ENCODE measurements around the gene CEMIP. TPM values are rescaled to one million over a fixed set of nuclear protein-coding genes. Genes with fewer than 3 reads are reported as not detected.

The CEMIP gene
- total RNA-seq, 4 donors from 2014 or later, result 0.27 to 0.32 TPM; not detected in 2

DNA sequence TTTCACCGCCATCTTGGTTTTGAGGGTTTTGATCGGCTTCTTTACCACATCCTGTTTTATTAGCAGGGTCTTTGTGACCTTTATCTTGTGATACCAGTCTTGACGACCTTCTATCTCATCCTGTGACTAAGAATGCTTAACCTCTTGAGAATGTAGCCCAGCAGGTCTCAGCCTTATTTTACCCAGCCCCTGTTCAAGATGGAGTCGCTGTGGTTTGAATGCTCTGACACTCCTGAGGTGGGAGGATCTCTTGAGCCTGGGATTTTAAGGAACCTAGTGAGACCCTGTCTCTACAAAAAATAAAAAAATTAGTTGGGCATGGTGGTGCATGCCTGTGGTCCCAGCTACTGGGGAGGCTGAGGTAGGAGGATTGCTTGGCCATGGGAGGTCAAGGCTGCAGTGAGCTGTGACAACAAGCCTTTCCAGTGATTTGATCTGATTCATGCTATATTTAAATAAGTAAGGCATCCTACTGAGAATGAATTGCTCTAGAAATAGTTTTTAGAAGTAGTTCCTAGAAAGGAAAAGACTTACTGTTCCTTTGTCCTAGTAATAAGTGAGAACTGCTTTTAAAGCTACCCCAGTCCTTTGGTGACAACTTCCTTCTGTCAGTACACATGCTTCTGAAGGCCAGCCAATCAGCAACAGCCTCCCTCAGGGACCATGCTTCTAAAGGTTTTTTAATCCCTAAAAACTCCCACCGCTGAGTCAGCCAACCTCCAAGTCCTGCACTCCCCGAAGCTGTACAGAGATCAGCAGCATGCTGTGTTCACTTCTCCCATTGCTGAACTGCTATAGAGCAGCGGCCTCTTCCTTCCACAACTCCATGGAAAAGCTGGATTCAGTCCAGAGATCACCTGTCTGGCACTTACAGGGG is 9.1 kb upstream of the CEMIP start:
- H3K4me1 ChIP-seq, result peaks cover 0 to 4% (median 0%) of the 10 kb centered on the region in 4 donors
- no peaks in the 10 kb centered on the region for H3K27me3 ChIP-seq
- in situ Hi-C loops (cut with MboI; ENCODE audit: low pct_ligation_motif_present in 1 of 4, low pct_unique_long_range_greater_than_20kb in 1 of 4, low sequenced_read_pairs in 3 of 4), result loop anchor here (10.0 to 25.0 kb wide), 3 partner anchors 205 to 315 kb away; no protein-coding TSS in a partner anchor
- H3K9me3 ChIP-seq, result no peaks in the 10 kb centered on the region
- no peak for TF ChIP-seq EP300 (IDR thresholded peaks at IDR 0.05; ENCODE audit: low read depth)
- TF ChIP-seq, protein P1, sequence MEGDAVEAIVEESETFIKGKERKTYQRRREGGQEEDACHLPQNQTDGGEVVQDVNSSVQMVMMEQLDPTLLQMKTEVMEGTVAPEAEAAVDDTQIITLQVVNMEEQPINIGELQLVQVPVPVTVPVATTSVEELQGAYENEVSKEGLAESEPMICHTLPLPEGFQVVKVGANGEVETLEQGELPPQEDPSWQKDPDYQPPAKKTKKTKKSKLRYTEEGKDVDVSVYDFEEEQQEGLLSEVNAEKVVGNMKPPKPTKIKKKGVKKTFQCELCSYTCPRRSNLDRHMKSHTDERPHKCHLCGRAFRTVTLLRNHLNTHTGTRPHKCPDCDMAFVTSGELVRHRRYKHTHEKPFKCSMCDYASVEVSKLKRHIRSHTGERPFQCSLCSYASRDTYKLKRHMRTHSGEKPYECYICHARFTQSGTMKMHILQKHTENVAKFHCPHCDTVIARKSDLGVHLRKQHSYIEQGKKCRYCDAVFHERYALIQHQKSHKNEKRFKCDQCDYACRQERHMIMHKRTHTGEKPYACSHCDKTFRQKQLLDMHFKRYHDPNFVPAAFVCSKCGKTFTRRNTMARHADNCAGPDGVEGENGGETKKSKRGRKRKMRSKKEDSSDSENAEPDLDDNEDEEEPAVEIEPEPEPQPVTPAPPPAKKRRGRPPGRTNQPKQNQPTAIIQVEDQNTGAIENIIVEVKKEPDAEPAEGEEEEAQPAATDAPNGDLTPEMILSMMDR (IDR thresholded peaks at IDR 0.05), result no peak
- no peak for TF ChIP-seq POLR2A (IDR thresholded peaks at IDR 0.05)
- no peak for TF ChIP-seq POLR2AphosphoS5 (IDR thresholded peaks at IDR 0.05)
- 80 to 84% methylated on average over 2 to 7 of the region's 7 CpGs for WGBS, 2 donors (ENCODE audit: low coverage in 1 of 2)
- no peak overlapping the region for H3K27ac ChIP-seq
- H3K4me3 ChIP-seq, result no peak overlapping the region
- H3K36me3 ChIP-seq, result no peaks in the 10 kb centered on the region
- DNase-seq, result no peak
- intact Hi-C loops (cut with DNase I; ENCODE audit: low total_unique reads), result no loop called here

DNA sequence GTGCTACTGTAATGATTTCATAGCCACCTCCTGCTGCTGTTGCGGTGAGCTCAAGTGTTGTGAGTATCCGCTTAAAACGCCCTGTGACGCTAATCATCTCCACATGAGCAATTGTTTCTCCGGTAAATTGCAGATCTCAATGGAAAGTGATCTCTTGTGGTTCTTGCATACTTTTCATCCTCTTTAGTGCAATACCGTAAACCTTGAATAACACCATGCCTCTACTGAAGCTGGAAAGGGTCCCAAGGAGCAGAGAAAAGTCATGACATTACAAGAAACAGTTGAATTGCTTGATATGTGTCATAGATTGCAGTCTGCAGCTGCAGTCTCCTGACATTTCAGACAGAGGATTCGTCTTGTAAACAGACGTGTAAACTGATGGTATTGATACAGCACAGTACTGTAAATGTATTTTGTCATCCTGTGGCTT is 6.0 kb upstream of the CEMIP start:
- Histone ChIP-seq H3K36me3 (no peaks in the 10 kb centered on the region), H3K4me3 (no peak overlapping the region), H3K27ac (no peak overlapping the region), H3K9me3 (no peaks in the 10 kb centered on the region), H3K4me1 (peaks cover 0 to 23% (median 16%) of the 10 kb centered on the region in 4 donors), H3K27me3 (peaks cover 3% of the 10 kb centered on the region)
- no peak for DNase-seq
- WGBS, 2 donors (ENCODE audit: low coverage in 1 of 2), result 82 to 83% methylated on average over 7 to 8 of the region's 8 CpGs
- intact Hi-C loops (cut with DNase I; ENCODE audit: low total_unique reads) (no loop called here), in situ Hi-C loops (cut with MboI; ENCODE audit: low pct_ligation_motif_present in 1 of 4, low pct_unique_long_range_greater_than_20kb in 1 of 4, low sequenced_read_pairs in 3 of 4) (loop anchor here (10.0 to 25.0 kb wide), 3 partner anchors 208 to 318 kb away; no protein-coding TSS in a partner anchor)
- TF ChIP-seq POLR2A (IDR thresholded peaks at IDR 0.05) (no peak), EP300 (IDR thresholded peaks at IDR 0.05; ENCODE audit: low read depth) (no peak), POLR2AphosphoS5 (IDR thresholded peaks at IDR 0.05) (no peak)
- TF ChIP-seq, protein P1 (IDR thresholded peaks at IDR 0.05), result no peak

DNA sequence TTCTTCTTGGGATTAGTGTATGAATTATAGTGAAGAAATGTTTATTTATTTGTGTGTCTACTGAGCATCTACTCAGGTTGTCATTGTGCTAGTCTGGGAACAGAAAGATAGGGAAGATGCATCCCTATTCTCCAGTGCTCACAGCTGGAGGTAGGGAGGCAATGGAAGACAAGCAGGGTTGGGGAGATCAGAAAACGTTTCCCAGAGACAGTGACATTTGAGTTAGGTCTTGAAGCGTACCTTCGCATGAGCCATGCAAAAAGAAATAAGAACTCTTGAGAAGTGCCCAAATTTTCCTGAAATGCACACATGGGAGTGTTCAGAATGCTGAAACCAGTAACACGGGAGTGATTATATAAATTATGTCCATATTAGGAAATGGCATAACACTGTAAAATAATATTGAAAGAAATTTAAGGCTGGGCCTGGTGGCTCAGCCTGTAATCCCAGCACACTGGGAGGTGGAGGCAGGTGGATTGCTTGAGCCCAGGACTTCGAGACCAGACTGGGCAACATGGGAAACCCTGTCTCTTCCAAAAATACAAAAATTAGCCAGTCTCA is 5.3 kb upstream of the CEMIP start:
- in situ Hi-C loops (cut with MboI; ENCODE audit: low pct_ligation_motif_present in 1 of 4, low pct_unique_long_range_greater_than_20kb in 1 of 4, low sequenced_read_pairs in 3 of 4) (loop anchor here (10.0 to 25.0 kb wide), 3 partner anchors 209 to 319 kb away; no protein-coding TSS in a partner anchor), intact Hi-C loops (cut with DNase I; ENCODE audit: low total_unique reads) (no loop called here)
- WGBS, 2 donors (ENCODE audit: low coverage in 1 of 2), result 46 to 55% methylated on average over 5 of the region's 5 CpGs

More for the DNA sequence above, 5.3 kb upstream of the CEMIP start:
- H3K36me3 ChIP-seq, result no peaks in the 10 kb centered on the region
- peaks cover 0 to 30% (median 18%) of the 10 kb centered on the region in 4 donors for H3K4me1 ChIP-seq
- H3K4me3 ChIP-seq, result no peak overlapping the region
- no peaks in the 10 kb centered on the region for H3K9me3 ChIP-seq
- TF ChIP-seq POLR2AphosphoS5 (IDR thresholded peaks at IDR 0.05), result no peak
- no peak for TF ChIP-seq POLR2A (IDR thresholded peaks at IDR 0.05)
- TF ChIP-seq, protein P1 (IDR thresholded peaks at IDR 0.05), result no peak
- TF ChIP-seq EP300 (IDR thresholded peaks at IDR 0.05; ENCODE audit: low read depth), result no peak
- peaks cover 10% of the 10 kb centered on the region for H3K27me3 ChIP-seq
- DNase-seq, result no peak
- H3K27ac ChIP-seq, result no peak overlapping the region

All from transverse colon (tissue), 4 donors.